Stimulated activated CD8-positive, alpha-beta memory T cell treated with anti-CD3 and anti-CD28 coated beads, Interleukin-15, amount 100 ng/mL, for 48 hours (primary cell): ENCODE results near the gene POR.

Experiments used
- DNase-seq, 2 donors: peaks; one replicate each; pipeline ENCODE4 v3.0.0-alpha.2; 2020; ENCODE audit warnings: low read depth in 2 of 2

Gene POR

DNA sequence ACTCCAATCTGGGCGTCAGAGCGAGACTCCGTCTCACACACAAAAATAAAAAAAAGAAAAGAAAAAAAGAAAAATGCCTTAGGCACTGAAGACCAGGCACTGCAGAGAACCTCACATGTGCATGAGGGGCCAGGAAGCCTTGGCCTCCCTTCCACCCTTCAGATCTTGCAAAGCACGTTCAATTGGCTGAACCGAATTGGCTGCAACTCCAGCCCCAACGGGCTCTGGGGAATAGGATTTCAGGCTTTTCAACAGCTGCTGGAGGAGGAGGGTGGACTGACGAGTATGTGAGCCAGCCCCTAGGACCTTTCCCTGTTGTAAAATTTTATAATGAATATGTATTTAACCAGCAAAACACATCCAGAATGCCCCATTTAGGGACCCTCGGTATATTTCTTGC, 62.8 kb downstream of the POR start:
- no peak for DNase-seq

GRCh38 chr7:75979759-75980429, 64.9 kb downstream of the POR start:
- no peak for DNase-seq

GRCh38 chr7:75980430-75981202, 65.7 kb downstream of the POR start:
- no peak for DNase-seq

DNA sequence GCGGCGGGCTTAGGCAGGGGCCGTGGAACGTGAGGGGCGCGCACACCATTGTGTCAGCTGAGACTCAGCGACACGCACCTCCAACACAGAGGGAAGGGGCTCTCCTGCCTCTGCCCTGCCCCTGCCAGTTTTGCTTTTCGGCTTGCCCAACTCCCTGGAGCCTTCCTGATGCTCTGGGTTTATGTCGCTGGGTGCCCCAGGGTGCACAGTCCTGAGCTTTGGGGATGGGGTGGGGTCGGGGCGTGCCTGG, 66.2 kb downstream of the POR start:
- DNase-seq = no peak

- no peak for DNase-seq
These were observed 66.7 kb downstream of the POR start for GRCh38 chr7:75981453-75982305.

- no peak for DNase-seq
These were observed 67.5 kb downstream of the POR start for GRCh38 chr7:75982306-75983064.

- no peak for DNase-seq
These were observed 68.6 kb downstream of the POR start for GRCh38 chr7:75983471-75984129.

GRCh38 chr7:75984130-75985008, 69.4 kb downstream of the POR start:
- no peak for DNase-seq

- no peak for DNase-seq
These were observed 70.1 kb downstream of the POR start for GRCh38 chr7:75985009-75985517.

DNA sequence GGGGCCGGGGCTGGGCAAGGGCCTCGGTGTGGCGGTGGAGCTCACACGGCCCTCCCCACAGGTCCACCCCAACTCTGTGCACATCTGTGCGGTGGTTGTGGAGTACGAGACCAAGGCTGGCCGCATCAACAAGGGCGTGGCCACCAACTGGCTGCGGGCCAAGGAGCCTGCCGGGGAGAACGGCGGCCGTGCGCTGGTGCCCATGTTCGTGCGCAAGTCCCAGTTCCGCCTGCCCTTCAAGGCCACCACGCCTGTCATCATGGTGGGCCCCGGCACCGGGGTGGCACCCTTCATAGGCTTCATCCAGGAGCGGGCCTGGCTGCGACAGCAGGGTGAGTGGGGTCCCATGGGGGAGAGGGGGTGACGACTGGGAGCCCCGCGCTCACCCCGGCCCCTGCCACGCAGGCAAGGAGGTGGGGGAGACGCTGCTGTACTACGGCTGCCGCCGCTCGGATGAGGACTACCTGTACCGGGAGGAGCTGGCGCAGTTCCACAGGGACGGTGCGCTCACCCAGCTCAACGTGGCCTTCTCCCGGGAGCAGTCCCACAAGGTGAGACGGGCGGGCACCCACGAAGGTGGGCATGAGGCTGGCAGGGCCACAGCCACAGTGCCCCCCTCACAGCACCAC, 70.7 kb downstream of the POR start:
- no peak for DNase-seq

- no peak for DNase-seq
These were observed 71.3 kb downstream of the POR start for GRCh38 chr7:75986147-75986781.

DNA sequence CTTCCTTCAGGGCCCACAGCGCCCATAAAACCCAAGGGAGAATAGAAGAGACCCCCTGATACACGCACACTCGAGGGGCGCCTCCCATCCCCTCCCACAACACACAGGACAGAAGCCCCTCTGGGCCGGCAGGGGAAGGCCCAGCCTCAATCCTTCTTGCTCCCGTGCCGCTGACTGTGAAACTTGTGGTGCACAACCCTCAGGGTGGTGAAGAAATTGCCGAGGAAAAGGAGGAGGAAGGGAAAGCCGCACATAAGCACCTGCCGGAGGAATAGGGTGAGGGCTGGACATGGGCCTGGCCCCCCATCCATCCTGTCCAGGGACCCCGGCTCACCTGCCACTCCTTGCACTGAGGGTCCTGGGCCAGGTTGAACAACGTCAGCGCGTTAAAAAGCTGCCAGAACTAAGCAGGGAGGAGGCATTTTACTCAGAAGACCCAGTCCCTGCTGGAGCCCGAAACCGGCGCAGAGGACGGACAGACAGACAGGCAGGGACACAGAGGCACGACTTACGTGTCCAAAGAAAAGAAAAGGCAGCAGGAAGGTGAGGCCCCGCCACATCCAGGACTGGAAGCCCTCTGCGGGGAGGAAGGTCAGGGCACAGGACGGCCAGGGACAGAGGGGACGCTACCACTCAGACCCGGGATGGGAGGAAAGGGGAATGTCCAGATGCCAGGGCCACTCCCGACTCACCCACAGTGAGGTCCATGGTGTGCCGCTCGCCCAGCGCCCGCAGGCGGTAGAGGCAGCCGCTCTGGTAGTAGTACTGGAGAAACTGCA, 72.3 kb downstream of the POR start:
- DNase-seq = no peak

DNA sequence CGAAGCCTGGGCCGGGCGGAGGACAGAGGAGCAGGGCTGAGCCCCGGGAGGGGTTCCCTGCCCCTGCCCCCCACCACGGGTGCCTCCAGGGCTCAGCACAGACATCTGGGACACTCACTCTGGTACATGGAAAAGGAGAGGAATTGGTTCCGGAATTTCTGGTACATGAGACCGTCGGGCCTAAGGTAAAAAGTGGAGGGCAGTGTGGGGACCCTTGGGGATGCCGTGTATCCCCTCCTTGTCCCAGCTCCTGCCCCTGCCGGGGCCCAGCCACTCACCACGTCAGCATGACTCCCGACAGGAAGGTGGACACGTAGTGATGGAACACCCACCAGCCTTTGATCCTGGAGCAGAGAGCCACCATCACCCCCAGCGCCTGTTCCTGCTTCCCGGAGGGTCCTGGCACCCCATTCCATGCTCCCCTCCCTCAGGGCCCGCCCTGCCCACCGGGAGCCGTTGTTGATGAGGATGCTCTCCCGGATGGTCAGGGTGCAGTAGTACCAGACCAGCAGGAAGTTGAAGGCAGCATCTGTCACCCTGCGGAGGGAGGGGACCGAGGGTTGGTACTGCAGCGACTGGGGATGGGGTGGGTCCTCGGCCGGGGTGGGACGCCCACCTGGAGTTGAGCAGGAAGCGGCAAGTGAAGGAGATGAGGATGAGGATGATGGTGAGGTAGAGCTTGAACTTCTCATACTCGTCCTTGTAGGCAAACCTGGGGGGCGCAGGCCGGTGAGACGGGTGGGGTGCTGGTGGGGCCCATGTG, 73.0 kb downstream of the POR start:
- DNase-seq = no peak

- no peak for DNase-seq
These were observed 73.9 kb downstream of the POR start for GRCh38 chr7:75988568-75989499.

DNA sequence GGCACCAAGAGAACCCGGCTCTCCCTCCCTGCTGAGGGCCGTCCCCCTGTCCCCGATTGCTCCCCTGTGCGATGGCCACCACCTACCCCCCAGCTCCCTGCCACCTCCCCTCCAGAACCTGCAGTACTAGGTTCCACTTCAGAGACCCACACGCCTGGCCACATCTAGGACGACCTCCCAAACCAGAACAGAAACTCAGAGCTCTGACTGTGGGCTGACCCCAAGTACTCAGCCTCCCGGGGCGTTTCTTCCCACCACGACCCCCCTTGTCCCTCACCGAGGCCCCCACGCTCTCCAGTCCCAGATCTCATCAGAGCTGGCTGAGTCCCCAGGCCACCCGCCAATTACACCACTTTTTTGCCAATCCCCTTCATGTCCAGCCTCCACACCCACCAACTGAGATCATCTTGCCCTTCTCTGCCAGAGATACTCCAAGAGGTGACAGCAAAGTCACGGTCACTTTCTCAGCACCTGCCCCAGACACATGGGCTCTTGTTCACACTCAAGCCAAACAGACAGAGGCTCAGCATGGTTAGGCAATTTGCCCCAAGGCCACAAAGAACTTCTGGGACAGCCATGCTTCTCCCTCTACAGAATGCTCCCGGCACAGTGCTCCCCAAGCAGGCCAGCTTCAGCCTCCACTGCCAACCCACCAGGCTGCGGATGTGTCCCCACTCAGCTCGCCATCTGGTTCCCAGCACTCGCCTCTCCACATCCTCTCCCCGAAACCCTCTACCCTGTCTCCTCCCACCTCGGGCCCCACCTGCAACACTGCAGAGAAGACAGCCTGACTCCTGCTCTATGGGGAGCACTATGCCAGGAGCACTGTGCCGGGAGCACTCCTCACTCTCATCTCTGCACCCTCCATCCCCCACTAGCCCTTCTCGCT, 74.8 kb downstream of the POR start:
- no peak for DNase-seq
